ENCODE data around the gene OTX1.
A peak's percentile ranks its signal among the peaks of the same experiment; 100 is the strongest.

DNA sequence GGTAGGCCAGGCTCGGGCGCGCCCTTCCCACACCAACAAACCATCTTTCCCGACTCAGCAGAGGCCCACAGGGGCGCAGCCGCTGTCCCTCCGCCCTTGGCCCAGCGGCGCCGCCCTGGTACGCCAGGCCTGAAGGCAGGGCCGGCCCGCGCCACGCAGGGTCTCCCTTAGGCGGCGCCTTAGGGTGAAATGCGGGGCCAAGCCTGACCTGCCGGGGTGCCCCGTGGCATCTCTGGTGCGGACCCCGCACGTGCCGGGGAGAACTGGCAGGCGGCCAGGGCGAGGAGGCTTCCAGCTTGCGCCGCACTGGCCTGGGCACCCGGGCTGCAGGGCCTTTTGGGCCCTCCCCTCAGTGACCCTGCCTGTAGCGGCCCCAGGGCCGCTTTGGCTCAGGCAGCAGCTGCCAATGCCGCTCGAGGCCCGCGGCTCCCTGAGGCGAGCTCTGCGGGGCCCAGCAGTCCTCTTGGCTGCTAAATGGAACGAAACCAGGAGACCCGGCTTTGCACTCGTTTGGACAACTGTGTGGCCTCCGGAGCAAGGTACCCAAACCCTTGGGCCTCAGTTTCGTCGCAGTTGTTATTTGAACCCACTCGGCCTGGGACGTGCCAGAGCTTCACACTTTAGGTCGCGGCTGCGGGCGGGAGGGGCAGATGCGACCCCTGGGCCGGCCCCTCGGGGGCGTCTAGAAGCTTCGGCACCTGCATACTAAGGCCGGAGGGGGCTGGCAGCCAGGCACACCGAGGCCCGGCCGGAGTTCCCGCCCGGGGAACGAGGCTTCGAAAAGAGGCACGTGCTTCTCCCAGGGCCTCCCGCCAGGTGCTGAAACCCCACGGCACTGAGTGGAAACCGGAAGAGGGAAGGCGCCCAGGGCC is 8.5 kb downstream of the OTX1 start:
- TF ChIP-seq EZH2 (IDR thresholded peaks at IDR 0.05; ENCODE audit: low read length, missing control alignments), result peak; percentile 80
- TF ChIP-seq, protein P1, sequence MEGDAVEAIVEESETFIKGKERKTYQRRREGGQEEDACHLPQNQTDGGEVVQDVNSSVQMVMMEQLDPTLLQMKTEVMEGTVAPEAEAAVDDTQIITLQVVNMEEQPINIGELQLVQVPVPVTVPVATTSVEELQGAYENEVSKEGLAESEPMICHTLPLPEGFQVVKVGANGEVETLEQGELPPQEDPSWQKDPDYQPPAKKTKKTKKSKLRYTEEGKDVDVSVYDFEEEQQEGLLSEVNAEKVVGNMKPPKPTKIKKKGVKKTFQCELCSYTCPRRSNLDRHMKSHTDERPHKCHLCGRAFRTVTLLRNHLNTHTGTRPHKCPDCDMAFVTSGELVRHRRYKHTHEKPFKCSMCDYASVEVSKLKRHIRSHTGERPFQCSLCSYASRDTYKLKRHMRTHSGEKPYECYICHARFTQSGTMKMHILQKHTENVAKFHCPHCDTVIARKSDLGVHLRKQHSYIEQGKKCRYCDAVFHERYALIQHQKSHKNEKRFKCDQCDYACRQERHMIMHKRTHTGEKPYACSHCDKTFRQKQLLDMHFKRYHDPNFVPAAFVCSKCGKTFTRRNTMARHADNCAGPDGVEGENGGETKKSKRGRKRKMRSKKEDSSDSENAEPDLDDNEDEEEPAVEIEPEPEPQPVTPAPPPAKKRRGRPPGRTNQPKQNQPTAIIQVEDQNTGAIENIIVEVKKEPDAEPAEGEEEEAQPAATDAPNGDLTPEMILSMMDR (conservative IDR thresholded peaks at IDR 0.05 in 1 of 2, IDR thresholded peaks at IDR 0.05 in 1 of 2; ENCODE audit: low read depth in 1 of 2, low read length in 2 of 2), result no peak

Measured in fibroblast of lung (primary cell).